ENCODE data around the gene TMSB10. TPM values are rescaled to one million over a fixed set of nuclear protein-coding genes. Genes with fewer than 3 reads are reported as not detected.

The TMSB10 gene
- total RNA-seq, 1 donor from 2014 or later, result 5,911 TPM

GRCh38 chr2:84879584-84880394 lies 25.7 kb upstream of the TMSB10 start:
- intact Hi-C loops (cut with micrococcal nuclease), result loop anchor here (5.0 kb wide), 1 partner anchor 47 kb away; no protein-coding TSS in a partner anchor

- intact Hi-C loops (cut with micrococcal nuclease), result no loop called here
Measured at GRCh38 chr2:84880395-84880644, 25.1 kb upstream of the TMSB10 start.

- intact Hi-C loops (cut with micrococcal nuclease), result loop anchor here (1.0 kb wide), 3 partner anchors 44 to 422 kb away; partner anchors contain the start of genes DNAH6 and SUCLG1
Measured at GRCh38 chr2:84880645-84881521, 24.6 kb upstream of the TMSB10 start, which contains the start of gene TRABD2A. TSS of gene TRABD2A (minus strand) at chr2:84881084. CDS start at chr2:84881039, 45 bp downstream.

GRCh38 chr2:84881581-84882413 lies 23.7 kb upstream of the TMSB10 start:
- intact Hi-C loops (cut with micrococcal nuclease), result loop anchor here (1.0 kb wide), 7 partner anchors 16 to 422 kb away; partner anchors contain the start of genes DNAH6, SUCLG1 and TMSB10

GRCh38 chr2:84882414-84882738 lies 23.1 kb upstream of the TMSB10 start:
- intact Hi-C loops (cut with micrococcal nuclease), result loop anchor here (1.0 kb wide), 4 partner anchors 17 to 387 kb away; partner anchors contain the start of gene TMSB10

GRCh38 chr2:84882775-84883550 lies 22.5 kb upstream of the TMSB10 start:
- intact Hi-C loops (cut with micrococcal nuclease), result loop anchor here (1.0 kb wide), 4 partner anchors 18 to 388 kb away; partner anchors contain the start of gene TMSB10

GRCh38 chr2:84884449-84884848 lies 21.0 kb upstream of the TMSB10 start:
- intact Hi-C loops (cut with micrococcal nuclease), result no loop called here

GRCh38 chr2:84885111-84885510 lies 20.3 kb upstream of the TMSB10 start:
- intact Hi-C loops (cut with micrococcal nuclease), result no loop called here

- intact Hi-C loops (cut with micrococcal nuclease), result no loop called here
Measured at GRCh38 chr2:84886791-84887190, 18.7 kb upstream of the TMSB10 start.

- intact Hi-C loops (cut with micrococcal nuclease), result loop anchor here (2.0 kb wide), 1 partner anchor 16 kb away; the partner anchor contains the start of gene TMSB10
Measured at GRCh38 chr2:84888401-84889276, 16.8 kb upstream of the TMSB10 start.

GRCh38 chr2:84889332-84889731 lies 16.1 kb upstream of the TMSB10 start:
- intact Hi-C loops (cut with micrococcal nuclease), result loop anchor here (2.0 kb wide), 1 partner anchor 15 kb away; the partner anchor contains the start of gene TMSB10

GRCh38 chr2:84891355-84892010 lies 14.0 kb upstream of the TMSB10 start:
- intact Hi-C loops (cut with micrococcal nuclease), result no loop called here

GRCh38 chr2:84894131-84894586 lies 11.3 kb upstream of the TMSB10 start:
- intact Hi-C loops (cut with micrococcal nuclease), result loop anchor here (1.0 kb wide), 1 partner anchor 11 kb away; the partner anchor contains the start of gene TMSB10

GRCh38 chr2:84894758-84895520 lies 10.5 kb upstream of the TMSB10 start:
- intact Hi-C loops (cut with micrococcal nuclease), result loop anchor here (1.0 kb wide), 1 partner anchor 10 kb away; the partner anchor contains the start of gene TMSB10

GRCh38 chr2:84896567-84896966 lies 8.9 kb upstream of the TMSB10 start:
- intact Hi-C loops (cut with micrococcal nuclease), result no loop called here

- intact Hi-C loops (cut with micrococcal nuclease), result loop anchor here (1.0 kb wide), 1 partner anchor 10 kb away; no protein-coding TSS in a partner anchor
Measured at GRCh38 chr2:84897773-84898172, 7.7 kb upstream of the TMSB10 start.

Measured in T-helper 2 cell treated with Interferon-gamma antibody and Interleukin-4, amounts not matched to agents 100 ng/mL and 5 ng/mL, for 36 hours (primary cell).